Nephron (organoid): ENCODE data around the gene CLRN2.

ENCODE experiments used
- H3K27ac Mint-ChIP-seq, 3 experiments: 2 replicates each; pipeline ENCODE4 v1.8.0; 2020; ENCODE audit warnings: mixed read lengths in 3 of 3, mild to moderate bottlenecking in 2 of 3, moderate library complexity in 1 of 3
- H3K27me3 Mint-ChIP-seq: 2 replicates; pipeline ENCODE4 v1.8.0; 2021; ENCODE audit warnings: low read depth, mild to moderate bottlenecking, moderate library complexity, mixed read lengths
- H3K36me3 Mint-ChIP-seq: 2 replicates; pipeline ENCODE4 v1.8.0; 2020; ENCODE audit warnings: low read depth, mixed read lengths
- H3K4me1 Mint-ChIP-seq: 2 replicates; pipeline ENCODE4 v1.8.0; 2020; ENCODE audit warnings: mixed read lengths
- H3K4me3 Mint-ChIP-seq, 3 experiments: 2 replicates each; pipeline ENCODE4 v1.8.0; 2020; ENCODE audit warnings: mild to moderate bottlenecking in 3 of 3, mixed read lengths in 3 of 3, moderate library complexity in 2 of 3
- H3K9me3 Mint-ChIP-seq: 2 replicates; pipeline ENCODE4 v1.8.0; 2020; ENCODE audit warnings: mixed read lengths
- TF ChIP-seq, protein P1 (sequence below), 3 experiments: fragments of 200-600 bp; sonication (generic); IDR thresholded peaks; one replicate each; pipeline ENCODE4 v1.5.0; 2021; ENCODE audit warnings: antibody characterized with exemption in 3 of 3; ENCODE audit not compliant: unreplicated experiment in 3 of 3

CLRN2 gene

DNA sequence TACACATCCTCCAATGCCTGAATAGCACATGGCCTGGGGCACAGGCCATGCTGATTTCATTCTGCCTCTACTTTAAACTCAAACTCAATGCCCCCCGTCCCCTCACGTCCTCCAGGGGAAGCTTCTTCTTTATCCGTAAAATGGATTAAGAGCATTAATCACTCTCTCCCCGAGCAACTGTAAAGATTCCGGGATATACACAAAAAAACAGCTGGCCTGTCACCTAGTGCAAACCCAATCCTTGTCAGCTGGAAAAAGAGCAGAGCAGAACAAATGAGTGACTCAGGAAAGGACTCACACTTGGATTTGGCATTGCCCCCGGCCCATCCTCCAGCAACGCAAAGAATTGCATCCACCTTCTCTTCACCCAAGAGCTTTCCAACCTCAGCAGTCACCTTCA, 10.9 kb upstream of the CLRN2 start:
- Mint-ChIP-seq H3K27ac (peak overlapping the region in 1 of 3 experiments; percentile 3), H3K36me3 (peaks cover 63% of the 10 kb centered on the region), H3K9me3 (no peaks in the 10 kb centered on the region), H3K4me1 (peaks cover 14% of the 10 kb centered on the region), H3K27me3 (no peaks in the 10 kb centered on the region), H3K4me3 (no peak overlapping the region)
- TF ChIP-seq, protein P1, sequence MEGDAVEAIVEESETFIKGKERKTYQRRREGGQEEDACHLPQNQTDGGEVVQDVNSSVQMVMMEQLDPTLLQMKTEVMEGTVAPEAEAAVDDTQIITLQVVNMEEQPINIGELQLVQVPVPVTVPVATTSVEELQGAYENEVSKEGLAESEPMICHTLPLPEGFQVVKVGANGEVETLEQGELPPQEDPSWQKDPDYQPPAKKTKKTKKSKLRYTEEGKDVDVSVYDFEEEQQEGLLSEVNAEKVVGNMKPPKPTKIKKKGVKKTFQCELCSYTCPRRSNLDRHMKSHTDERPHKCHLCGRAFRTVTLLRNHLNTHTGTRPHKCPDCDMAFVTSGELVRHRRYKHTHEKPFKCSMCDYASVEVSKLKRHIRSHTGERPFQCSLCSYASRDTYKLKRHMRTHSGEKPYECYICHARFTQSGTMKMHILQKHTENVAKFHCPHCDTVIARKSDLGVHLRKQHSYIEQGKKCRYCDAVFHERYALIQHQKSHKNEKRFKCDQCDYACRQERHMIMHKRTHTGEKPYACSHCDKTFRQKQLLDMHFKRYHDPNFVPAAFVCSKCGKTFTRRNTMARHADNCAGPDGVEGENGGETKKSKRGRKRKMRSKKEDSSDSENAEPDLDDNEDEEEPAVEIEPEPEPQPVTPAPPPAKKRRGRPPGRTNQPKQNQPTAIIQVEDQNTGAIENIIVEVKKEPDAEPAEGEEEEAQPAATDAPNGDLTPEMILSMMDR (IDR thresholded peaks at IDR 0.05; ENCODE audit: unreplicated experiment in 3 of 3) = no peak

DNA sequence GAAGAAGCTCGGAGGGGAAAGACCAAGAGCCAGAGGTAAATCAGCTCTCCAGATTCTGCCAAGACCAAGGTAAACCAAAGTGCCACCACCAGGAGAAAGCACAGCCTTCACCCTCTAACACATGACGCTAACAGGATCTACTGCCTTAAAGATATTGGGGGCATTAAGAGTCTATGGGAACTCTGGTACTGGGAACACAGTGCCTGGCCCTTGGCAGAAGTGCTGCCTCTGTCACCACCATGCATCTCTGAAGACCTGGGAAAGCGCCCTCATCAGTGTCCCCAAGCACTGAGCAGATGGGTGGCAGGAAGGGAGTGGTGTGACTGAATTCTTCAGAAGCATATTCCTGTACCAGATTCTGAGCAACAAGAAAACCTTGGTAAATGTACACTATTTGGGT, 4.4 kb upstream of the CLRN2 start:
- H3K9me3 Mint-ChIP-seq = no peaks in the 10 kb centered on the region
- peaks cover 21% of the 10 kb centered on the region for H3K36me3 Mint-ChIP-seq
- TF ChIP-seq, protein P1 (IDR thresholded peaks at IDR 0.05; ENCODE audit: unreplicated experiment in 3 of 3) = no peak
- H3K27me3 Mint-ChIP-seq = peaks cover 10% of the 10 kb centered on the region
- H3K4me1 Mint-ChIP-seq = peaks cover 29% of the 10 kb centered on the region
- H3K27ac Mint-ChIP-seq = peak overlapping the region in 1 of 3 experiments; percentile 68
- peak overlapping the region; percentile 94 to 99 (median 95) for H3K4me3 Mint-ChIP-seq

DNA sequence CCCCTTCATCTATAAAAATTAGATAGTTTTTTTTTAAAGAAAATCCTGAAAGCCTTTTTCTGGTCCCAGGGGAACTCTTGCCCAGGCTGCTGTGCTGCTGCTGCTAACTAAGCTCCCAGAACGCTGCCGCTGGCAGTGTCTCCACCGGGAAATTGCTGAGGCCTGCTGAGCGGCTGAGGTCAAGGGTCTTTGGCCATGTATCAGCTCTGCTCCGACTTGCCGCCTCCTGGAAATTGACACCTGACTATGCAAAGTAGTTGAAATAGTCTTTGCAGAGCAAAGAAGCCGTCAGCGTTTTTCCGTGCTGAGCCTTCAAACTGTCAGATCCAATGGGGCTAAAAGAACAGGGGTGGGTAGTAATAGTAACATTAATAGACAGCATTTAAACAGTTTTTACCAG, 3.9 kb upstream of the CLRN2 start:
- H3K36me3 Mint-ChIP-seq = peaks cover 19% of the 10 kb centered on the region
- H3K4me1 Mint-ChIP-seq = peaks cover 29% of the 10 kb centered on the region
- peaks cover 15% of the 10 kb centered on the region for H3K27me3 Mint-ChIP-seq
- peak overlapping the region; percentile 52 to 80 (median 68) for H3K27ac Mint-ChIP-seq
- peak overlapping the region; percentile 94 to 99 (median 95) for H3K4me3 Mint-ChIP-seq
- no peaks in the 10 kb centered on the region for H3K9me3 Mint-ChIP-seq
- TF ChIP-seq, protein P1 (IDR thresholded peaks at IDR 0.05; ENCODE audit: unreplicated experiment in 3 of 3) = no peak

DNA sequence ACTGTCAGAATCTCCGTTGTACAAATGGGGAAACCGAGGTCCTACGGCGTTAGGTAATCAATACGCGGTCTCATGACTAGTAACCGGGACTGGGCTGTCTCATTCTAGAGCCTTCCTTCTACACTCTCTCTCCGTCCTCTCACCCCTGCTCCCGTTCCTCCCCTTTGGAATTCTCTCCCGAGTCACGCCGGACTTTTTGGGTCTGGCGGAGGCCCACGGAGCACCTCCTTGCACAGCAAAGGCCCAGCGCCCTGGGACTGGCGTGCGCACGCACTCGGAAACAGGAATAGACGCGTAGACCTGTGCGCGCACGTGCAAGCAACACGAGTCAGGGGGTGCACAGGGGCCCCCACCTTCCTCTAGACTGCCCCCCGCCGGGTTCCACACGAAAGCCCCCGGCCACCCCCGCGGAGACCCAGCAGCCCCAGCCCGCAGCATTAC, 3.4 kb upstream of the CLRN2 start:
- peaks cover 18% of the 10 kb centered on the region for H3K36me3 Mint-ChIP-seq

DNA sequence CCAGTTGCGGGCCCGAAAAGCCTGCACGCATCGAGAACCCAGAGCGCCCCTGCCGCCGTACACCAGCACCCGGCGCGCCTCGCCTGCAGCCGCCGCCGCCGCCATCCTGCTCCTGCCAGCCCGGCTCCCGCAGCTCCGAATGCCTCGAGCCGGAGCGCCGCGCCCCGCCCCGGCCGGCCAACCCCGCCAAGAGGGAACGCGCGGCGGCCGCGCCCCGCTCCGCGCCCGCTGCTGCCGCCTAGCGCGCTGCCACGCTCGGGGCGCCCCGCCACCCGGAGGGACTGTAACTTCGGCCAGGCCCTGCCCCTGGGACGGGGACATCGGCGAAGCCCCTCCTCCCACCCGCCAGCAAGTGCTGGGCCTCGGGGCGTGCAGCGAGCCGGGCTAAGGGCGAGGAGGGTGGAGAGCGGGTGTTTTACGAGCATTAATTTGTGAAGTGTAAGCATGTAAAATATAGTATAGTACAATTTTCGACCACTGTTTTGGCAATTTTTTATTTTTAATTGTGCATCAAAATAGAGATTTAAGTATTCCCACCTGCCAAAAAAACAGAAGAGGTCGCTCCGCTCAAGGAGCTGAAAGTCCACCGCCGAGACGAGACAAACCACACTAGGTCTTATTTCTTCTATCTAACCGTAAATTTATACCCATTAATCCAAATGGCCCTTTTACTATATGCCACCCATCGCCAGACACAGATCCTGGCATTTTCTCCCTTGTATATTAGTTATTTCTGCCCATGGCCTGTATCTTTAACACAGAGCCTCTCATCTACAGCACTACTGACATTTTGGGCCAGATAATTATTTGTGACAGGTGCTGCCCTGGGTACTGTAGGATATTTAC, 2.8 kb upstream of the CLRN2 start, which contains the start of gene QDPR:
TSS of gene QDPR (minus strand) at position 141 of the 846 bp plus-strand sequence. CDS start at position 105, 36 bp downstream.
- Mint-ChIP-seq H3K4me3 (peak within 1 kb of the TSS; percentile 94 to 99 (median 95)), H3K4me1 (peaks cover 29% of the 10 kb centered on the region), H3K27ac (peak within 1 kb of the TSS; percentile 52 to 80 (median 68)), H3K36me3 (peaks cover 13% of the 10 kb centered on the region), H3K27me3 (peaks cover 19% of the 10 kb centered on the region), H3K9me3 (no peaks in the 10 kb centered on the region)
- TF ChIP-seq, protein P1 (IDR thresholded peaks at IDR 0.05; ENCODE audit: unreplicated experiment in 3 of 3) = peak; percentile 22 to 40 (median 23)

More for the DNA sequence above, 3.4 kb upstream of the CLRN2 start:
- peak overlapping the region; percentile 52 to 80 (median 68) for H3K27ac Mint-ChIP-seq
- TF ChIP-seq, protein P1 (IDR thresholded peaks at IDR 0.05; ENCODE audit: unreplicated experiment in 3 of 3) = no peak
- H3K9me3 Mint-ChIP-seq = no peaks in the 10 kb centered on the region
- H3K4me3 Mint-ChIP-seq = peak overlapping the region; percentile 94 to 99 (median 95)
- peaks cover 29% of the 10 kb centered on the region for H3K4me1 Mint-ChIP-seq
- peaks cover 16% of the 10 kb centered on the region for H3K27me3 Mint-ChIP-seq
